D721Med (cell line): ENCODE measurements around the gene TMCC3.

Experiments
- DNase-seq: peaks from one replicate; pipeline ENCODE4 v3.0.0; 2011; ENCODE audit warnings: low spot score; ENCODE audit not compliant: insufficient read length
- FAIRE-seq: peaks from 2 replicates; lab custom pipeline; 2011; peaks lifted over from hg19 to GRCh38; lab: Jason Lieb, UNC
- TF ChIP-seq, protein P1 (sequence below): IDR thresholded peaks from 2 replicates; pipeline ENCODE4 v1.5.1; 2012; ENCODE audit warnings: mild to moderate bottlenecking, control low read depth; ENCODE audit not compliant: insufficient read depth; ENCODE audit errors: missing control alignments

Gene TMCC3

DNA sequence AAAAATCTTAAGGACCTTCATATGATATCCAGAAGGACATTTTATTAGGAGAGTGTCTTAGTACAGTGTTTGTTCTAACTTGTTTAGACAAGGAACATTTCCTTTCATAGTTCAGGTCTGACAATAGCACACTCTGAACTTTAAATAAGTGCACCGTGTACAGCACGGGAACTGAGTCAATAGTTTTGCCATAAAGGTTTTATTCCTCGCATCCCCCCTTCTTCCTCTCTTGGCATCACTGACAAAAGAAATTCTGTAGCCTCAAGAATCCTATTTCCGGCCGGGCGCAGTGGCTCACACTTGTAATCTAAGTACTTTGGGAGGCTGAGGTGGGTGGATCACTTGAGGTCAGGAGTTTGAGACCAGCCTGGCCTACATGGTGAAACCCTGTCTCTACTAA lies 58.3 kb downstream of the TMCC3 start:
- FAIRE-seq, result no peak
- TF ChIP-seq, protein P1, sequence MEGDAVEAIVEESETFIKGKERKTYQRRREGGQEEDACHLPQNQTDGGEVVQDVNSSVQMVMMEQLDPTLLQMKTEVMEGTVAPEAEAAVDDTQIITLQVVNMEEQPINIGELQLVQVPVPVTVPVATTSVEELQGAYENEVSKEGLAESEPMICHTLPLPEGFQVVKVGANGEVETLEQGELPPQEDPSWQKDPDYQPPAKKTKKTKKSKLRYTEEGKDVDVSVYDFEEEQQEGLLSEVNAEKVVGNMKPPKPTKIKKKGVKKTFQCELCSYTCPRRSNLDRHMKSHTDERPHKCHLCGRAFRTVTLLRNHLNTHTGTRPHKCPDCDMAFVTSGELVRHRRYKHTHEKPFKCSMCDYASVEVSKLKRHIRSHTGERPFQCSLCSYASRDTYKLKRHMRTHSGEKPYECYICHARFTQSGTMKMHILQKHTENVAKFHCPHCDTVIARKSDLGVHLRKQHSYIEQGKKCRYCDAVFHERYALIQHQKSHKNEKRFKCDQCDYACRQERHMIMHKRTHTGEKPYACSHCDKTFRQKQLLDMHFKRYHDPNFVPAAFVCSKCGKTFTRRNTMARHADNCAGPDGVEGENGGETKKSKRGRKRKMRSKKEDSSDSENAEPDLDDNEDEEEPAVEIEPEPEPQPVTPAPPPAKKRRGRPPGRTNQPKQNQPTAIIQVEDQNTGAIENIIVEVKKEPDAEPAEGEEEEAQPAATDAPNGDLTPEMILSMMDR, result no peak
- no peak for DNase-seq

GRCh38 chr12:94590428-94590827 lies 59.9 kb downstream of the TMCC3 start:
- no peak for FAIRE-seq

DNA sequence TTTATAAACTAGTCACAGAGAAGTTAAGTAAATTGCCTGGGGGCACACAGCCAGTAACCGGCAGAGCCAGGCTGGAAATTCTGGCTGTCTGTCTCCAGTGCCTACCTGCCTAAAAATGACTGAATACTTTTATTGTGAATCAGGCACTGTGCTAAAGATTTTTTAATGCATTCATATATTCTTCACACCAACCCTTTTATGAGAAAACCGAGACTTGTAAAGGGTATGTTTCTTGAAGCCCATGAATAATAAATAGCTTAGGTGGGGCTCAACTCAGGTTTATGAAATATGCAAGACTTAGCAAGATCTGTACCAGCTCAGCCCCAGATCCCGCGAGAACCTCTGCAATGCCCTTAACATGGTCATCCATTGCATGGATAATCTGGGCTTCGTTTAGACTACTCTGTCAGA lies 60.8 kb downstream of the TMCC3 start:
- DNase-seq (no peak), FAIRE-seq (no peak)
- TF ChIP-seq, protein P1, result no peak

More at GRCh38 chr12:94590428-94590827, 59.9 kb downstream of the TMCC3 start:
- DNase-seq, result no peak
- TF ChIP-seq, protein P1, result no peak

DNA sequence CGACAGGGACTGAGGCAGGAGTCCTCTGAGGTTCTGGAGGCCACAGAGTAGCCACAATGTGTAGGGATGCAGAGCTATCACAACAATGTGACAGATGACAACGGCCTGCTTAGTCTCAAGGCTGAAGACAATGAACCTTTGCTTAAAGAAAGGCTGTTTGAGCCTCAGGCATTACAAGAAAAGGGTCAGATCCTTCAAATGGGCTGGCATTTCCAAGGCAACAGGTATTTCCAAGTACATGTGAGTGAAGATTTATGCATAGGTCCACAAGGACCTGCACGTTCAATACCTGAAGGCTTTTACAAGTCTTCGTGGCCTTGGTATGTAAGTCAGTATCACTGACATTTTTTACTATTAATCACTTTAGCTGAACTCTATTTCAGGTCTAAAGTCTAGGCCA lies 62.0 kb downstream of the TMCC3 start:
- FAIRE-seq (no peak), DNase-seq (no peak)
- TF ChIP-seq, protein P1, result no peak

GRCh38 chr12:94587266-94588241 lies 62.8 kb downstream of the TMCC3 start:
- FAIRE-seq (no peak), DNase-seq (no peak)
- TF ChIP-seq, protein P1, result no peak

DNA sequence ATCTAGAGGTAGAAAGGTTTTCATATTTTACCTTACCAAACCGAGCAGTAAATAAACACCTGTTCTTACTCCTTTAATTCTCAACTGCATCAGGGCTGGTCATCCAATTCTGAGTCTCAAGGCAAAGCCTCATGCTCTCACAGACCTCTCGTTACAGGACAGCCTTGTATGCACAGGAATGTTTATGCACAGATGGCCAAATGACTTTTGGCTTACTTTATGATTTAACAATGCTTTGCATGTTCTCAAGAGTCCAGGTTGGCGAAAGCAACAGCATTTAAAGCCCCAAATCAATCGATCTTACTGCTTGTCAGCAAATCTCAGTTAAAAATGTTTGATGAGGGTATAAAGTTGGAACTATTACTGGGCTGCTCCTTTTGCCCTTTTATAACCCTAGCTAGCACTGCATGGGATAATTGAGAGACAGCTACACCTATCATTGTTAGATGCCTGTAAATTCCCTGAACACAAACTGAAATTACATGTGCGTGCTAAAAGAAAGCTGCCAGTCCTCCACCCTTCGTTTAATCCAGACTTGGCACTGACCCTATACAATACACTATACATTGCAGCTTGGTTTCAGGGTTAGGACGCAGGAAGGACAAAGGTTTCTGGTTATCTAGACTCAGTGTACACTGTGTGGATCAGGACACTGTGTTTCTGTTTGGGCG lies 63.6 kb downstream of the TMCC3 start:
- FAIRE-seq (no peak), DNase-seq (no peak)
- TF ChIP-seq, protein P1, result no peak
